Myocyte (in vitro differentiated cells): ENCODE results near the gene CHMP3. TPM values are rescaled to one million over a fixed set of nuclear protein-coding genes. Genes with fewer than 3 reads are reported as not detected.
A peak's percentile ranks its signal among the peaks of the same experiment; 100 is the strongest.
"Not testable (repeated sequence)": the region's sequence is repeated elsewhere in the genome, so short reads cannot be mapped to it uniquely, and the experiment has no call there.

Experiments used
- DNase-seq: peaks from one replicate; pipeline ENCODE4 v3.0.0-alpha.2; 2012; ENCODE audit warnings: low read depth
- polyA plus RNA-seq: library from polyadenylated mRNA; unstranded; fragments of >200 nt; gene quantifications from one replicate; pipeline ENCODE4 v1.2.1, GENCODE V29; 2012; ENCODE audit warnings: missing spikeins
- total RNA-seq: library from RNA; depleted of rRNA; stranded (reverse); fragments of >200 nt; gene quantifications from 2 replicates; pipeline ENCODE4 v1.2.3, GENCODE V29; 2014

CHMP3 gene
- 106 and 116 TPM in 2 replicates for total RNA-seq
- 106 TPM for polyA plus RNA-seq

DNA sequence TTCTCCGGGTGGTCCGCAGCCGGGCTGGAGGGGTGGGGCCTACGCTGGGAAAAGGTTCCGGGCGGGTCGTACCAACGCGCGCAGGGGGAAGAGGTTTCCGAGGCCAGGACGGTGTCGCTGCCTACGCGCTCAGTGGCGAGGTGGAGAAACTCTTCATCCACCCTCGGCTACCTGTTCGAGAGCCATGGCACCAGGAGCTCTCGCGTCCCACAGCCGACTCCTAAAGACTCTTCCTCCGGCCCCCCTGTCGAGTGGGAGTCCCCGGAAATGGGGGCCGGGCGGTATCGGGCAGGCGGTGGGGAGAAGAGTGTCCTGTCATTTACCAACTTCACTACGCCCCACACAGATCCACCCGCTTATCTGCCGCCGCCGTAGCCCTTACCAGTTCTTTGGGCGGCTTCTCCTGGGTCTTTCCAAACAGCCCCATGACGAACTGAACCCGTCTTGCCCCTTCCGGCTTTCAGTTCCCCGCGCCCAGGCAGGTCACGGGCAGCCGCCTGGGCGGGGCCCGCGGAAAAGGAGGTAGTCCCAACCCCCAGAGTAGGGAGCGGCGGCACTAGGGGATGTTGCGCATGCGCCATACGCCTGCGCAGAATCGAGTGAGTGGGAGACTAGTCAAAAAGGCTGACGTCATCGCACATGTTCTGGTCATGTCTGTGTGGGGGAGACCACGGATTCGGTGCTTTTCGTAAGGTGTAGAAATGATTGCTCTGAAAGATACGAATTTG is at the start of gene CHMP3:
Gene CHMP3, minus strand, starts transcription at position 522 of the 728 bp plus-strand sequence. Its CDS starts 95 bp downstream, at position 427.
- DNase-seq, result peak; percentile 99

DNA sequence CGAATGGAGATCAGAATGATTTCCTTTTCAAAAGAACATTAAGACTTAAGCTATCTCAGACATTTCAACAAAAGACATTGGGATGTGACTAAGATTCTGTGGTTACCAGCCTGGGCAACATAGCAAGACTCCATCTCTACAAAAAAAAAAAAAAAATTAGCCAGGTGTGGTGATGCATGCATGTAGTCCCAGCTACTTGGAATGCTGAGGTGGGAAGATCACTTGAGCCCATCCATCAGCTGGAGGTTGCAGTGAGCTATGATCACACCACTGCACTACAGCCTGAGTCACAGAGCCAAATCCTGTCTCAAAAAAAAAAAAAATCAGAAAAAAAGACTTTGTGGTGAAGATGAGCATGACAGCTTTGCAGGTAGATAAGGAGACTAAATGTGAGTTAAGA is 47.6 kb upstream of the CHMP3 start:
- DNase-seq, result no peak

DNA sequence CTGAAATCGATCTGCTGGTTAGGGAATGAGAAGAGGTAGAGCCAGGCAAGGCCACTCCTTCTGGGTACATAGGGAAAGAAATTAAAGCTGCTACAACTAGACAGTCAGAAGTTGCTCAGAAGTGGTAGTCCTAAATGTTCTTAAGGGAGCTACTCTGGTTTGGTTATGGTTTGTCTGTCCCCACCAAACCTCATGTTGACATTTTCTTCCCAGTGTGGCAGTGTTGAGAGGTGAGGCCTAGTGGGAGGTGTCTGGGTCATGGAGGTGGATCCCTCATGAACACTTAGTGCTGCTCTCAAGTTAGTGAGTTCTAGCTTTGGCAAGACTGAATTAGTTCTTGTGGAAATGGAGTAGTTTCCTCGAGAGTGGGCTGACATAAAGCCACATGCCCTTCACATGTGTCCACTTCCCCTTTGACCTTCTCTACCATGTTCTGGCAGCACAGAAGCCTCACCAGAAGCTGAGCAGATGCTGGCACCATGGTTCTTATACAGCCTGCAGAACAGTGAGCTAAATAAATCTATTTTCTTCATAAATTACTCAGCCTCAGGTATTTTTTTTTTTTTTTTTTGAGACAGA is 45.7 kb upstream of the CHMP3 start:
- no peak for DNase-seq

DNA sequence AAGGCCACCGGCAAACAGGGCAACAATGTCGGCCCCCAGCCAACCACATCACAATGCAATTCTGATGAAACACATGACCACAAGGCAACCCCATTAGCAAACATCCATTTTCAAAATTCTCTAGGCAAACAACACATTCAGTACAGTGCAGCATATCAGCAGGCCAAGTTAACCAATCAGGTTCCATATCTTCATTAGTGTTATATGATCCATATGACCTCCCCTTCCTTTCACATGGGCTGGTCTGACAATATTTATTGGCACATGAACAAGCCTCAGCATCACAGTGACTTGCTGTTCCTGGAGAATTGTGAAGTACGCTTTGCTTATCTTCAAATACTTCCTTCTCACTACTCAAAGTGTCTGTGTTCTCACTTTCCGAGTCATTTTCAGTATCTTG is 40.7 kb upstream of the CHMP3 start:
- no peak for DNase-seq

DNA sequence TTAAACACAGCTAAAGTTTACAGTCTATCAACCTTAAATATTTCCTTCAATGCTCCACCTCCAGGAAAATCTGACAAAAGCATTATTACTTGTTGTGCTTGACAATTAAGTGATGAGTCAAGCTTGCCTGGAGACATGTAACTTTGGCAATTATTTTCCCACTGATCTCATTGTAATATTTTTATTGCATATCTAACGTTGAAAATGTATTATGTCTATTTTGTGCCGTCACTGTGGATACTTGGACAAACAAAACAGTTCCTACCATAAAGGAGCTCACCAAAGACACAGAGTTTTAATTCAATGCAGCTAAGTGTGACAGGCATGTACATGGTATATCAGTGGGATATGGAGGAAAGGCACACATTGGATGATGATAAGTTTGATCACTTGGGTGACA is 35.7 kb upstream of the CHMP3 start:
- DNase-seq, result no peak

DNA sequence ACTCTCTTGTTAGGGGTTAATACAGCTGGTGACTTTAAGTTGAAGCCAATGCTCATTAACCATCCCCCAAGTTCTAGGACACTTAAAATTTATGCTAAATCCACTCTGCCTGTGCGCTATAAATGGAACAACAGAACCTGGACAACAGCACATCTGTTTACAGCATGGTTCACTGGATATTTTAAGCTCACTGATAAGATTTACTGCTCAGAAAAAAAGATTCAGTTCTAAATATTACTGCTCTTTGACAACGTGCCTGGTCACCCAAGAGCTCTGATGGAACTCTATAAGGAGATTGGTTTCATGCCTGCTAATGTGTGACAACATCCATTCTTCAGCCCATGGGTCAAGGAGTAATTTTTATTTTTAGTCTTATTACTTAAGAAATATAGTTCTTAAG is 32.9 kb upstream of the CHMP3 start:
- DNase-seq, result peak; percentile 9

DNA sequence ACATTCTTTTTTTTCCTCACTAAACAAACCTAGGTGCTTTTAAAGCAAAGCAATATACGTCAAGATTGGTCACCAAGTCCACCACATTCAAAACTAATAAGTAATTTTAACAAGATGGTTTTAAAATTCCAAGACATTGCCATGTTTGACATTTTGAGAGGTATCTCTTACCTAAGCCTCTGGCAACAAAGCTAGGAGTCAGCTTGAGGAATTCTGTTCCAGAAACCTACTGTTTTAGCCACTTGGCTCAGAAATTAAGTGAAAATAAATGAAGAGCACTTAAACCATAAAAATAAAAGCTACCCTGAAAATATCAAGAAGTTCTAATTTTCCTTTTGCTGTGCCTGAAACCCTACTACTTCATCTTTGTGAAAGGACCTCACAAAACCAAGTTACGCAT is 30.0 kb upstream of the CHMP3 start:
- no peak for DNase-seq

DNA sequence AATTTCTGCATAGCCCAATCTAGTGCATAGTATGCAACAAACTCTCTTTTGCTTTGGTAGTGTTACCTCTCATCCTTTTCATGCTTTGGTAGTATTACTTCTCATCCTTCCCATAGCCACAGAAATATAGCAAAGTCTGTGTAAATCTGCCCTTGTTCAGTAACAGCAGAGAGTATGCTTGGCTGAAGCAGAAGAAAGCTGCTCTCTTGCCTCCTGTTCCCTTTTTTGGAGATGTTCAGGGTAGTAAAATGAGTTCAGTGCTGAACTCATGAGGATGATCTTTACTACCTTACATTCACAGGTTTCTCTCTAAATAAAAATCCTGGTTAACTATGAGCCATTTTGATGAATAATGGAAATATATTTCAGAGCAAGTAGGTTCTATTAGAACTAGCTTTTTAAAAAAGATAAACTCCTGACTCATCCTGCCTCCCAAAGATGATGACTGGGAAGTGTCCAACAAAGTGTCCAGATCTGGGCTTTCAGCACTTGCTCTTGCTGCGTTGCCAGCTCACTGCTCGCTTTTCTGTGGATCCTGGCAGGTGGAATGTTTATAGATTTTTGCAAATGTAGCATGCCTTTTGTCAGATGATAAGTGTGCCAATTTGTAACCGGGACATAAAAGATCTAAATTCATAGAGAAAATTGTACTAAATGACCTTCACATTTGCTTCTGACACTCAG is 29.4 kb upstream of the CHMP3 start:
- peak; percentile 17 for DNase-seq

DNA sequence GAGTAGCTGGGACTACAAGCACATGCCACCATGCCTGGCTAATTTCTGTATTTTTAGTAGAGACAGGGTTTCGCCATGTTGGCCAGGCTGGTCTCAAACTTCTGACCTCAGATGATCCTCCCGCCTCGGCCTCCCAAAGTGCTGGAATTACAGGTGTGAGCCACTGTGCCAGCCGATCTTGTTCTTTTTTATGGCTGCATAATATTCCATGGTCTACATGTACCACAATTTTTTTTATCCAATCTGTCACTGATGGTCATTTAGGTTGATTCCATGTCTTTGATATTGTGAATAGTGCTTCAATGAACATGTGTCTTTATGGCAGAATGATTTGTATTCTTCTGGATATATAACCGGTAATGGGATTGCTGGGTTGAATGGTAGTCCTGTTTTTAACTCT is 26.5 kb upstream of the CHMP3 start:
- not testable (repeated sequence) for DNase-seq

DNA sequence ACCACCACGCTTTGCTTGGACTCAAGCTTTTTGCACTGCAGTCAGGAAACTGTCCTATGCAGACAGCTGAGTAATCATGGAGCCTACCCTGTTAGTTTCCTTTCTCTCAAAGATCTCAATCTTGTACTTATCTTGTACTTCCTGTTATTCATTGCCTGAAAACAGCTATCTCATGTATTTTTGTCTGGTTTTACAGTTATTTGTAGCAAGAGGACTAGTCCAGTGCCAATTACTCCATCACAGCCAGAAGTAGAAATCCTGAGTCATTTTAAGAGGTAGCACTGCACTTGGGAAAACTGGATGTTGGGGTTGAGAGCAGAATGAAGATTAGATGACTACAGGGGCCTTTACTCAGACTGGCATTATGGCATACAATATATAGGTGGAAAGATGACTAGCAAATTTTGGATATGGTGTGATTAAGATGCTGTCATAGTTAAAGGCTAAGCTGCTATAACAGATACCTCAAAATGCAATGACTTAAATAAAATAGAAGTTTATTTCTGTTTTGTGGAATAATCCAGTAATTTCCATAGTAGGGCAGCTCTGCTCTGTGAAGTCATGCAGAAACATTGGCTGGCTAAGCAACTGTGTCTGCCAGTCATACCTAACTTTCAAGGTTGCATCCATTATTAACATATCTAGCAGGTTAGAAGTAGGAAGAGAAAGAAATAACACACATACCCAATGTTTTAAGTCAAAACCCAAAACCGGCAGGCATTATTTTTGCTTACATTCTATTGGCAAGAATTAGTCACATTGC is 21.1 kb upstream of the CHMP3 start:
- DNase-seq, result peak; percentile 12

DNA sequence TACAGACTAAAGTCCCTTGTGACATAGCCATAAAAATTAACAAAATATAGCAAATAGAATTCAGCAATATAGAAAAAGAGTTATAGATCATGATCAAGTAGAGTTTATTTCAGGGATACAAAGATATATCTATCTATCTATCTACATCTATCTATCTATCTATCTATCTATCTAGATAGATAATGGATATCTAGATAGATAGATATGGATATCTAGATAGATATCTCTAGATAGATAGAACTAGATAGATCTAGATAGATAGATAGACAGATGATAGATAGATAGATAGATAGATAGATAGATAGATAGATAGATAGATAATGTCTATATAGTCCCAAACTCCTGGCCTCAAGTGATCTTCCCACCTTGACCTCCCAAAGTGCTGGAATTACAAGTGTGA is 17.3 kb upstream of the CHMP3 start:
- DNase-seq, result no peak

DNA sequence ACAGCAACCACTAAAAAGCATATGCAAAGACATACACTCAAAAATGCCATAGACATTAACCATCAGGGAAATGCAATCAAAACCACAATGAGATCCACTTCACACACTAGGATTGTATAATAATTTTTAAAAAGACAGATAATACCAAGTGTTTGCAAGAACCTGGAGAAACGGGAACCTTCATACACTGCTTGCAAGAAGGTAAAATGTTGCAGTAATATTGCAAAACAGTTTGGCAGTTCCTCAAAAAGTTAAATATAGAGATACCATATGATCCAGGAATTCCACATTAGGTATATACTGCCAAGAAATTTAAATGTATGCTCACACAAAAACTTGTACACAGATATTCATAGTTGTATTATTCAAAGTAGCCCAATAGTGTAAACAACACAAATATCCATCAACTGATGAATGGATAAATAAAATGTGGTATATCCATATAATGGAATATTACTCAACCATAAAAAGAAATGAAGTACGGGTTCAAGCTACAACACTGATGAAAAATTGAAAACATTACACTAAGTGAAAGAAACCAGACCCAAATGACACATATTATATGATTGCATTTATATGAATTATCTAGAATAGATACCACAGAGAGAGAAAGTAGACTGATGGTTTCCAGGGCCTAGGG is 14.7 kb upstream of the CHMP3 start:
- DNase-seq, result no peak

DNA sequence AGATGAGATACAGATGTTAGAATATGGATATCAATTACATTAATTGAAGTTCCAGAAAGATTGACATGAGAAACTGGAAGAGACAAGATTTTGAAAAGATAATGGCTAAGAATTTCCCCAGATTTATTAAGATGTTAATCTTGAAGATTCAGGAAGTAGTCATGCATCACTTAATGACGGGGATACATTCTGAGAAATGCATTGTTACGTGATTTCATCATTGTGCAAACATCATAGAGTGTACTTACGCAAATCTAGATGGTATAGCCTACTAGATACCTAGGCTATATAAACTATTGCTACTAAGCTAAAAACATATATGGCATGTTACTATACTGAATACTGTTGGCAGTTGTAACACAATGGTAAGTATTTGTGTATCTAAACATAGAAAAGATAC is 6.8 kb upstream of the CHMP3 start:
- DNase-seq, result no peak

DNA sequence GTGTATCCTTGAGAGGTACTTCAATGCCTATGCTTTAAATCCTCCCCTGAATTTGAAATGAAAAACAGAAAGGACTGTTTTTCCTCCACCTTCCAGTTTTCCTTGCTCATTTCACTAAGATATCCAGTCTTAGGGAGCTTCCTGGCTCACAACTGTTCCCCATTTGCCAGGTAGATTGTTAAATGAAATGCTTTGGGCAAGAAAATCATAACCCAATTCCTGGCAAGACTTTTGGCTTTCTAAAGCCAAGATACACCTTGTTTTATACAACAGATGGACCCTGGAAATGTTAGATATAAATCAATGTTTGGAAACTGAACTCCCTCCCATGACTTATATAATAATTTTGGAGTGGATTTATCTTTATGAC is 3.6 kb upstream of the CHMP3 start:
- no peak for DNase-seq

DNA sequence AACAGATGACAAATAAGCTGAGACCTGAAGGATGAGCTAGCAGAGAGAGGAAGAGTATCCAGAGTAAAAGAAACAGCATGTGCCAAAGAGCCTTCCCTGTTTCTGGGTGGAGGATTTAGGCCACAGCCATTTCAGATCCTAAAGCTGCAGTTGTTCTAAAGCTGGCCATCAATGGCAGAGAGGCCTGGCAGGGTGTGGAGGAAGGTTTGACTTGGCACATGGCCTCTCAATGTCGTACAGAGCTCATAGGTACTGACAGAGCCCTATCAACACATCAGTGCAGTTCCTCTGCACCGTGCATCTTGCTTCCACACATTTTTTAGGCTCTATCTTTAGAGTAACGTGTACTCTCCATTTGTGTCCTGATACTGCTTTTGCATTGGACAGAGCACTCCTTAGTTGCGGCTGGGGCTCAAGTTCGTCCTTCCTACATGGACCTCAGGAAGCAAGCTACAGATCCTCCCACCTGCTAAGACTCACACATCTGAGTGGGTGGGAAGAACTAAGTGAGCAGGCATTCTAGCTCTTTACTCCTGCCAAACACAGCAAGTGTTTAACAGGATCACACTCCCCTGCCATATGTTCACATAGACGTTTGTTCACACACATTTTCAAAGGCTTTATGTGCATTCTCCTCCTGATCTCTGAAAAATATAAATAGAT is 3.0 kb upstream of the CHMP3 start:
- no peak for DNase-seq

DNA sequence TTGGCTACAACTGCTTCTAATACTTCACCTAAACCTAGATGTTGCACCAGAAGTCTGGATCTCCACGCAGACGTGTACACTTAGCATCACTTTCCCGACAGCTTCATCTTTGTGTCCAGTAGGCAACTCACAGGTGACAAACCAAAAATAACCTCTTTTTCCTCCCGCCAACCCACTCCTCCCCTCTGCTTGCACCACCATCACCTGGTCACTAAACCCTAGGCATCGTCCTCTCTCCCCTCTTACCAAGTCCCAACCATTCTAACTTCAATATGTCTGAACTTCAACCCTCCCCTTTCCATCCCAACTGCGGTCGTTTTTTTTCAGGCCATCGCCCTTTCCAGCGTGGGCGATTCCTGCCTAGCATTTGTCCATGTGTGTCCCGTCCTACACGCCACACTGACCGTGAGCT is 413 bp upstream of the CHMP3 start:
- DNase-seq, result no peak

DNA sequence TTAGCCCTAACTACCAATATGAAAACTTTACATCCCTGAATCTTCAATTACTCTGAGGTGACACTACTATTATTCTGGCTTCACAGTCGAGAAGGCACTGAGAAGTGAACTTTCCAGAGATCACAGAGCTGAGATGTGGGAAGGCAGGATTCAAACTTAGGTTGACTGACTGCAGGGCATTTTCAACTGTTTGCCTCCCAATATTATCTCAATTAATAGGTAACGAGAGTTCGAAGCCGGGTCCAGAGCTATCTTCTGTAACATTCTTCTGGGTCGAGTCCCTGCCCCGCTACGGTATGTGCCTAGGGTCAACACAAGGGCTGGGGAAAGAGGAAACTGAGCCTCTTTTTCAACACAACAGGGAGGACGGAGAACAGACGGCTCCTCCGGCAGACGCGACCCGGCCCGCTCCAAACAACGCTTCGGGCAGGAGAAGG is 740 bp downstream of the CHMP3 start:
- DNase-seq, result no peak

DNA sequence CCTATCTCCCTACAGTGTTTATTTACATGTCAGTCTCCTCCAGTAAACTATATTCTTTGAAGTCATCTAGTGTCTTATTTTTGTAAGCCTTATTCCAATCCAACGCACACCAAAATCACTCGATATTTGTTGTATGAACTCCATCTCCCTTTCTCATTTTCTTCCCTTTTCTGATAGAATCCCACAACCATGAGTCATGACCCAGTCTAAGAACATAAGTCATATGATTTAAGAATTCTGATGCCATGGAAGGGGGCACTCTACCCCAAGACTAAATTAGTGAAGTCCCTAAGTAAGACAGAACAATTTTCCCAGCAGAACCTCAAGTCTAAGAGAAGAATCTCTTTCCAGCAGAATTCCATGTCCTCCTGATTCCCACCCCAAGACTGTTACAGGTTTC is 5.4 kb downstream of the CHMP3 start:
- DNase-seq, result no peak

DNA sequence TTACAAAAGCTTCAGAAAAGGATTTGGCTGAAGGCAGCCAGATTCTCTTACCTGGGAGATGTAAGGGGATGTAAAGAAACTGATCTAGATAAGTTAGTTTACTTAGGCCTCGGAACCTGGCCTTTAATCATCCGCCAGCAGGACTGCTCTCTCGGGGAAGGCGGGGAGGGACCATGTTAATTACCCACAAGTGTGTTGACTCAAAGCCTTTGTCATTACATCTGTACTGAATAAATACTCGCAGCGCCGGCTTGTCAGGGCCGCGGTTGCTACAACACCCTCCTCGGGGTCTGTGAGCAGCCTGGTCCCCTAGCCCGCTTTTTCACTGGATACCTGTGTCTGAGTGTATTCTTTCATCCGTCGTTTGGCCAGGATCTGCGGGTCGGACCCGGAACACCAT is 6.7 kb downstream of the CHMP3 start:
- DNase-seq, result no peak

DNA sequence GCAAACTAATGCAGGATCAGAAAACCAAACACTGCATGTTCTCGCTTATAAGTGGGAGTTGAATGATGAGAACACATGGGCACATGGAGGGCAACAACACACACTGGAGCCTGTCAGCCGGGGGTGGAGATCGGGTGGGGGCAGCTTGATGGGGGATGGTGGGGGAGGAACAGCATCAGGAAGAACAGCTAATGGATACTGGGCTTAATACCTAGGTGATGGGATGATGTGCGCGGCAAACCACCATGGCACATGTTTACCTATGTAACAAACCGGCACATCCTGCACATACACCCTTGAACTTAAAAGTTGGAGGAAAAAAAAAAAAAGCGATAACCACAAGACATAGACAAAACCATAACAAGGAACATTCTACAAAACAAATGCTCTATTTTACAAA is 10.4 kb downstream of the CHMP3 start:
- DNase-seq, result no peak
